ENCODE data around the gene CDC26.
"Not testable (repeated sequence)": the region's sequence is repeated elsewhere in the genome, so short reads cannot be mapped to it uniquely, and the experiment has no call there.

CDC26 gene

DNA sequence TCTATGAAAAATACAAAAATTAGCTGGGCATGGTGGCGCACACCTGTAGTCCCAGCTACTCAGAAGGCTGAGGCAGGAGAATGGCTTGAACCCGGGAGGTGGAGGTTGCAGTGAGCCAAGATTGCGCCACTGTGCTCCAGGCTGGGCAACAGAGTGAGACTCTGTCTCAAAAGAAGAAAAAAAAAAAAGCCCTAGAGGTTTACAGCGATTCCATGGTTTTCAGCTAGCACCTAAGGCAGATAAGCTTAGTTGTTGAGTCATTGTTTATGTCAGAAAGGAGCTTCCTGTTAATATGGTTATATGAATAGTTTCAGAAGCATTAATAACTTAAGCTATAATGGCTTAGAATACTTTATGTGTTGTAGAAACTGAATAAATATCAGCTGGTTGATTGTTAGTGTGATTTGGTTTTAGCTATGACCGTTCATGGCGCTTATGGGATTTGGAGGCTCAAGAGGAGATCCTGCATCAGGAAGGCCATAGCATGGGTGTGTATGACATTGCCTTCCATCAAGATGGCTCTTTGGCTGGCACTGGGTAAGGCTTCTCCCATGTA lies 14.8 kb upstream of the CDC26 start:
- DNase-seq = no peak

DNA sequence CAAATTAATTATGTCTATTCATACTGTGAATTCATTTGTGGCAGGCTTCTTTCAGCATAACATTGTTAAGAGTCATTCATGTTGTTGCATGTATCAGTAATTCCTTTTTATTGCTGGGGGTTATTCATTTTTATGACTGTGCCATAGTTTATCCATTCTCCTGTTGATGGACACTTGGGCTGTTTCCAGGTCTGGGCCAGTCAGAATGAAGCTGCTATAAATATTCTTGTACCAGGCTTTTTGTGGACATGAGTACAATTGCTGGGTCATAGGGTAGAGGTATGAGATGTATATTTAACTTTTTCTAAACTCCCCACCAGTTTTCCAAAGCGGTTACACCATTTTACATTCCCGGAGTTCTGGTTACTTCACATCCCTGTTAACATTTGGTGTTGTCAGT lies 13.7 kb upstream of the CDC26 start:
- no peak for DNase-seq

DNA sequence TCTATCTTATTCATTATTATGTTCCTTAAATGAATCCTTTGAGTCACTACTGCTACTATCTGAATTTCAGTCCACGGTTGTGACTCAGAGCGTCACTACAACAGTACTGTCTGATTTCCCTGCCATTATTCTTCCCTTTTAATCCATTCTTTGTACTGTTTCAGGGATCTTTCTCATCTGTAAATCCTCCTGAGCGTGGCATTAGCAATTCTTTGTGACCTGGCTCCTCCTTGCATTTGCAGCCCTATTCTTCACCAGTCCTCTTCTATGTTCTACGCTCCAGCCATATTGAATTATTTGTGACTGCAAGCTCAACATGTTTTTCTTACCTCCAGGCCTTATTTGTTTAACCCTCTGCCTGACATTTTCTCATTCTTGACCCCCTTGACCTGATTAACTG lies 6.0 kb upstream of the CDC26 start:
- no peak for DNase-seq

DNA sequence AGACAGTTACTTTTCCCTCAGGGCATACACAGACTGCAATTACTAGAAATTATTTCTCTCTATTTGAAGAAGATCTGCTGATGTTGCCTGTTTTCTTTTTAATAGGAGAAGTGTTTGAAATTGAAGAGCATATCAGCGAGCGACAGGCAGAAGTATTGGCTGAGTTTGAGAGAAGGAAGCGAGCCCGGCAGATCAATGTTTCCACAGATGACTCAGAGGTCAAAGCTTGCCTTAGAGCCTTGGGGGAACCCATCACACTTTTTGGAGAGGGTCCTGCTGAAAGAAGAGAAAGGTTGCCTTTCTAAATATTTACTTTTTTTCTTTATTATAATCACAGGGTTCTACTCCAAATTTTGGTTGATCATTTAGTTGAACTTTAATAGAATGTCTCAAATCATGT lies 3.5 kb upstream of the CDC26 start:
- no peak for DNase-seq

DNA sequence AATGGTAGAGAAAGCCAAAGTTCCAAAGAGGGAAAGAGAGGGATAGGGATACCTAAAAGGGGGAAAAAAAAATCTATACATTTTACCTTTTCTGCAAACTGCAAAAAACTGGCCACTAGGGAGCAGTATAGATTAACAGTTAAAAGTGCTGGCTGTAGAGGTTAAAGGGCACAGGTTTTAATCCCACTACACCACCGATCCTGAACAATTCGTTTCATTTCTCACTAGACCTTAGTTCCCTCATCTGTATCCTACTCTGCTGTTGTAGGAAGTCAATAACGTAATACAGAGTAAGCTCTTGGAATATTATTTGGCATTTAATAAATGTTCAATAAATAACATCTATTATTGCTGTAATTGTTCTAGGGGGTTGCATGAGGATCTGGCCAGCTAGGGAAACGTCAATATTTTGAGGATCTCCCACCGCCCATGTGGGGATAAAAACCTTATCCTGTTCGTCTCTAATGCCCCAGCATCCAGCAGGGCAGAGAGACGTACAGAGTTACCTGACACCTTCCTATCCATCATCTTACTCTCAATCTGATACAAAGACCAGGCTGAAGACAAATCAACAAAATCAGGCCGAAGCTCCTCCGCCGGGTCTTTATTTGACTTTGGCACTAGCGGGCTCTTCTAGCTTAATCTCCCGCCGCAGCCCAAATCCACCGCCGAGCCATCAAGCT lies 757 bp downstream of the CDC26 start:
- peak; percentile 5 for DNase-seq

DNA sequence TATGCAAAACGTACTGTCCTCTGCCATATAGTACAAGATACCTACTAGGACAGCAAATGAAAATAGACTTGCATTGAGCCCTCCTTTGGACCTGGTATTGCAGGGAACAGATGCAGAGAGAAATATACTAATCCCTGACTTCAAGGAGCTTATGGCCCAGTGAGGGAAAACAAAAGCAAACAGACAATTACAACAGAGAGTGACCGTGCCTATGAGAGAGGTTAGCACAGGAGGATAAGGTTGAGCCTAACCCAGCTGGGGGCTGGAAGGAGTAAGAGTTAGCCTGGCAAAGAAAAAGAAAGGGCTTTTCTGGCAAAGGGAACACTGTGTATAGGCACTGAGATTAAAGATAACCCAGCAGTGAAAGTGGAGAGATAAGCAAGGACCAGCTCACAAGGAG lies 5.5 kb downstream of the CDC26 start:
- no peak for DNase-seq

DNA sequence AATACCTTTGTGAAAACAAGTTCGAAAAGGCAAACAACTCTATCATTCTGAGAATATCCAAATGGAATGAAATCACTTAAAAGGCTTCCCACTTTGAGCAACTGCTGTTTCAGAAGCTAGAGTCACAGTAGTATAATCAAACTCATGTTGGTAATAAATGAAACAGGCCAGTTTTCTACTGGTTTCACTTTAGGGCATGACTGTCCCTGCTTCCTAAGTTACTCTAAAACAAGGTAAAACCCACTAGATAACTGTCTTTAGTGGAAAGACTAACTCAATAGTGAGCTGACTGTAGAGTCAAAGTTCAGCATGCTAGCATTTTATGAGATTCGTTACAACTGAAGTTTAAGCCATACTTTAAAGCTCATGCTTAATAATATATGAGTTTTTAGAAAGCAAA lies 6.0 kb downstream of the CDC26 start:
- DNase-seq = no peak

DNA sequence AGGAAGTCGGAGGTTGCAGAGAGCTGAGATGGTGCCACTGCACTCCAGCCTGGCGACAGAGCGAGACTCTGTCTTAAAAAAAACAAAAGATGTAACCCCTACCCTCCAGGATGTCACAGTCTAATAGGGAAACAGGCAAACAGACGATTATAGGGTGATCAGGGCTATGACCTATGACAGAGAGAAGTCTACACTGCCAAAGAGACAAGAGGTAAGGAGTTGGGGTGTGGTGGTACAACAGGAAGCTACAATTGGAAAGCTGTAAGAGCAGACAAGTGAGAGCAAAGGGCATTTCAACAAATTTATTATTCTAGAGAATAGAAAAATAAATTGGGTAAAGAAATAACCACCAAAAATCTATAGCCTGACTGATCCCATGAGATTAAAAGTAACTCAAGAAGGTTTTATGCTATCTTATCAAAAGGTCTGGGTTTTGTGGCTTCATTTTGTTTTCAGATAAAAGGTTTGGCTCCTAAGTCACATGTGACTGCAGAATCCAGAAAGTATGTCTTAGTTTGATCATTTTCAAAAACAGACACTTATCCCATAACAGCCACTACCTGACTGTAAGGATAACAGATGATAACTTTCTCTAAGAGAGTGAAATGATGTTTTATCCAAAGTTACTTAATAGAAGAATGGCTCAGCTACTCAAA lies 7.3 kb downstream of the CDC26 start:
- DNase-seq = no peak

DNA sequence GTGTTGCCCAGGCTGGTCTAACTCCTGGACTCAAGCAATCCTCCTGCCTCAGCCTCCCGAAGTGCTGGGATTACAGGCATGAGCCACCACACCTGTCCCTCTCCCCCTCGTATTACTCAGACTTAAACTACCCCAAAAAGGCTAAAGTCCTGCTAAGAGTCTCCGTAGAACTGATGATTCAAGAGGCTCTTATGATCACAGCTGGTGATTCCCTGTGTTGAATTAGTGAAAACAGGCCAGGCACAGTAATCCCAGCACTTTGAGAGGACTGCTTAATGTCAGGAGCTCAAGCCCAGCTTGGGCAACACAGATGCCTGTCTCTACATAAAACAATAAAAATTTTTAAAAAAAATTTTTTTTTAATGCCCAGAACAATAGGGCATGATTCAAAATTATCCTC lies 9.2 kb downstream of the CDC26 start:
- DNase-seq = no peak

DNA sequence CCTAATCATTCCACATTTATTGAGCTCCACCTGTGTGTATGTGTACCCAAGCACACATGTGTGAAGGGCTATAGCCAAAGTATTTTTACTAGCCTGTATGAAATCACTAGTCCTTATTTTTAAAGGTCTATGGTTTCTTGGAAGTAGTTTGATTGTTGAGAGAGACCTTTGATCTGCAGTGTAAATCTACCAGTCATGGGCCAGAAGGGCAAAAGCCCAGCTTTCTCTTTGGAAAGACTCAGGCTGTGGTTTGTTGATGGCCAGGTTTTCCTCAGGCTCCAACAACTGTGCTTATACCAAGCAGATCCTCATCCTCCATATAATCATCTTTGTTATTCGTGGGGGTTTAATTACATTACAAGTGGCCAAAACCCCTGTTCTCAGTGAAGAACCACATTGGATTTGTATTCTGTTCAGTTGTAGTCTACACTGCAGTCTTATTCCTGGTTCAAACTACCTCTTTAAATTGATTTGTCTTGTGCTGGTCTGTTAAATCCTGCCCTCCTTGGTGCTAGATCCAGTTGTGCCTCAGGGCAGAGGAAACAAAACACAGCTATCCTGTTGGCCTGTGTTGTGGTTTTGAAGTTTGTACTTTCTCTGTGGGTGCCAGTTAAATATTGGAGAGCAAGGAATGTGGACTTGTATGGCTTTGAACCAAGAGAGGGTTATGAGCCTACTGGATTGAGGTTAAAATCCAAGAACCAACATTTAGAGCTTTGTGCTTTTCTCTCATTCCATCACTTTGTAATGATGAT lies 13.3 kb downstream of the CDC26 start:
- DNase-seq = no peak

DNA sequence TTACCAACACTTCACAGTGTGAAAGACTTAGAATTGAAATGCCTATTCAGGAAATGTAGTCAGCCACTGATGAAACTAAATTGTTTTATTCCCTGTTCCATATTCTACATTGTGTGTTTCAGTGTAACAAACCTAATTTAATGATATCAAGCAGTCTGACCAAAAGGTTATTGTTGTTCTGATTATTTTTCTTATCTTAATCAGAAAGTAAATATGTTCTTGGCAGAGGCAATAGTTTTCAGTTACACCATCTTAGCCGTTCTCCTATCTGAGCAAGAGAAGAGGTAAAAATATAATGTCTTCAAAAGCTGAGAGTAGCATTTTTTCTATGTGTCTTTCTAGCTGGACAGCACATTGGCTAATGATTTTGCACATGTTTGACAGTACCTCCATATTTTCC lies 17.1 kb downstream of the CDC26 start:
- DNase-seq = no peak

DNA sequence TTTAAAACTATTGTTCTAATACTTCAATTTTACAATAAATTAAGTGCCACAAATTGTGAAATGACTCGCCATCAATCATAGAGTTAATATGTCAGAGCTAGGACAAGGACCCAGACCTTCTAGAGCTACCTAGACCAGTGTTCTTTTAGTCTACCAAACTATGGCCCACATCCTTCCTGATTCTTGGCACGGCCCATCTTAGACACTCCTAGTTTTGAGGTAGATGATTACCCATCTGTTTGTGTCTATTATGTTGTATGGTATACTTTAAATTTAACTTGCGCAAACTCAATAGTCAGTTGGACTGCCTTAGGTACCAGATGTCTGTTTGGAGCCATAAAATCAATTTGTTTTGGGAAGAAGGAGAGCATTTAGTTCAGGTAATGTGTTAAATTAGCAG lies 17.5 kb downstream of the CDC26 start:
- DNase-seq = no peak

DNA sequence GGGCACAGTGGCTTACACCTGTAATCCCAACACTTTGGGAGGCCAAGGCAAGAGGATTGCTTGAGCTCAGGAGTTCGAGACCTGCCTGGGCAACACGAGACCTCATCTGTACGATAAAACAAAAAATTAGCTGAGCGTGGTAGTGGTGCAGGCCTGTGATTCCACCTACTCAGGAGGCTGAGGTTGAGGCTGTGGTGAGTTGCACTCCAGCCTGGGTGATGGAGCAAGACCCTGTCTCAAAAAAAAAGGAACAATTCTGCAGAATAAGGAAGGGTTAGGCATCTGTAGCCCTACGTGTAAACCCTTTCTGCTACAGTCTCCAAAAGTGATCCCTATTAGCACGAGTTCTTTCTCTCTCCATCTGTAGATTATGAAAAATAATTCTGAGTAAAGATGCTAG lies 19.9 kb downstream of the CDC26 start:
- DNase-seq = no peak

DNA sequence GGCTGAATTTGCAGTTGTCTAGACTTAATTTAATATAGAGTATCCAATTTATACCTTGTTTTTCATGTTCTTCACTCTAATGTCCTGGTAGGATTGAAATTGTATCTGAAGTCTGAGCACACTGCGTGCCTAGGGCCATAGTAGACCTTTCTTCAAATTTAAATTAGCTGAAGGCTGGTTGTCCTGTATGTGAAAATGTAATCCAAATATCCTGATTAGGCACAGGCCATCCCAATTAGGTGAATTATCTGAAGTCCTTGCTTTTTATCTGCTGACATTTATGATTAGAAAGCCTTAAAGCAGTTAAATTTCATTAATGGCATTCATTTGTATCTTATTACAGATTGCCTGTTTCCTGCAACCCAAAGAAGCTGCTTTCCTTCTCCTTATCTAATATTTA lies 20.4 kb downstream of the CDC26 start:
- no peak for DNase-seq

DNA sequence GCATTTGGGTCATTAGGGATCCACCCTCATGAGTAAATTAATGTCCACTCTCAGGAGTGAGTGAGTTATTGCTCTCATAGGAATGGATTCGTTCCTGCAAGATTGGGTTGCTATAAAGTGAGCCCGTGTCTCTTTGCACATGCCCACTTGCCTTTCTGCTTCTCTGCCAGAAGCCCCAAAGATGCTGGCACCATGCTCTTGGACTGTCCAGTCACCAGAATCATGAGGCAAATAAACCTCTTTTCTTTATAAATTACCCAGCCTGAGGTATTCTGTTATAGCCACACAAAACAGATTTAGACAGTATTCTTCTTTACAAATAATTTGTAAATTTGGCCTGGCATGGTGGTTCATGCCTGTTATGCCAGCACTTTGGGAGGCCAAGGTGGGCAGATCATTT lies 24.6 kb downstream of the CDC26 start:
- no peak for DNase-seq

DNA sequence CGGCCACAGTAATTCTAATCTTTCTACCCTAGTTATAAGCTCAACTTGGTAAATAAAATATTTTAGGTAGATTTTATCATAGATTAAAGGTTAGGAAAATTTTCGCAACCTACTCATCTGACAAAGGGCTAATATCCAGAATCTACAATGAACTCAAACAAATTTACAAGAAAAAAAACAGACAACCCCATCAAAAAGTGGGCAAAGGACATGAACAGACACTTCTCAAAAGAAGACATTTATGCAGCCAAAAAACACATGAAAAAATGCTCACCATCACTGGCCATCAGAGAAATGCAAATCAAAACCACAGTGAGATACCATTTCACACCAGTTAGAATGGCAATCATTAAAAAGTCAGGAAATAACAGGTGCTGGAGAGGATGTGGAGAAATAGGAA lies 25.7 kb downstream of the CDC26 start:
- DNase-seq = not testable (repeated sequence)

DNA sequence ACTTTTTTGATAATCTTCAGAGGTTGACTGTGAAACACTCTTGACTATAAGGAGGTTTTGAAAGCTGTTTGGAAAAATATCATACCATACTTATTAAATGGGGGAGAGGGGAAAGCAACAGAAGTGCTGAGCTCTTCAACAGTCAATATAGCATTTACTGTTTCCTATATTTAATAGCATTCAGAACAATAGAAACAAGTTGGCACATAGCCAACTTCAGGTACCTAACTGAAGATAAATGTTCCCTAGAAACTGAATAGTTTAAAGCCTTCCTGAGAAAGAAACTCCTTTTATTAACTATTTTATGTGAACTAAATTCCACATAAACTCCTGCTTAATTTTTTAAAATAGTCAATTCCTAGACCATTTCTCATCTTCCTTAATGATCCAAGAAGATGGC lies 27.7 kb downstream of the CDC26 start:
- DNase-seq = no peak

DNA sequence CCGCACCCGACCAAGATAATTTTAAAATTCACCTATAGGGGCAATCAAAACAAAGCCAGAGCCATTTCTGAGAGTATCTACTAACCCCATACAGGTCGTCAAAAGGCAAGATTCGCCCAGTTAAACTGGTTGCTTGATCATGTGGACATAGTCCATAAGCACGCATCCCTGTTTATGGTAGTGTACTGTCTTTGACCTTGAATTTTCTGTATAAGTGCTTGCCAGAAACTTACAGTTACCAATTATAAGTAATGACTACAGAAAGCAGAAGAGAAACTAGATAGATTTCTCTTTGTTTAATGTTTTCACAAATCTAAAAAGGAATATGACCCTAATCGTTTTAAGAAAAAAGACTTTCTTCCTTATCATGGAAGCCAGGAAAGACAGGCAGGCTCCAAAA lies 28.4 kb downstream of the CDC26 start:
- no peak for DNase-seq

DNA sequence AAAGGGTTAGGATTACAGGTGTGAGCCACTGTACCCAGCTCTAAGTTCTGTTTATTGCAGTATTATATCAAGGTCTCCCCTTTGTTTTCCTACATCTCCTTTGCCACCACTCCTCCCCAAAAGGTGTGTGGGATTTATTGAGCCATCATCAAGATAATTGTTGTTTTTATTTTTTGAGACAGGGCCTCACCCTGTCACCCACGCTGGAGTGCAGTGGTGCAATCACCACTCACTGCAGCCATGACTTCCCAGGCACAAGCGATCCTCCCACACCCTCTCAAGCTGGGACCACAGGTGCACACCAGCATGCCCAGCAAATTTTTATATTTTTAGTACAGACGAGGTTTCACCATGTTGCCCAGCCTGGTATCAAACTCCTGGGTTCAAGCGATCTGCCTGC lies 29.5 kb downstream of the CDC26 start:
- DNase-seq = no peak

DNA sequence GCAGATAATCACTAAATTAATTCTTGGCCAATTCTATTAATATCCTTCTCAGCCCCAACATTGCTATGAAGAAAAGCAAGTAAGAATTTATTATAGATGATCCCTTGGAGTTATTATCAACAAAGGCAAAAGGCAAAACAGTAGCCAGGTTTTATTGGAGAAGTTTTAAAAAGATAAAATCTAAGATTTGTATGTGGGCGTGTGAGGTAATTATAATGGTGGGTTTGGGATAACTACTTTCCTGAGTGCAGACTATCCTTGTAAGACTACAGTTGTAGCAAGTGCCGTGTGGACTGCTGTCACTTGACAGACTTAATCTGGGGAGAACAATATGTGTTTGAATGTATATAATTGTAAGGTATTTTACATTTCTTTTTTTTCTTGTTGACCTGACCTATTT lies 30.8 kb downstream of the CDC26 start:
- DNase-seq = no peak

DNA sequence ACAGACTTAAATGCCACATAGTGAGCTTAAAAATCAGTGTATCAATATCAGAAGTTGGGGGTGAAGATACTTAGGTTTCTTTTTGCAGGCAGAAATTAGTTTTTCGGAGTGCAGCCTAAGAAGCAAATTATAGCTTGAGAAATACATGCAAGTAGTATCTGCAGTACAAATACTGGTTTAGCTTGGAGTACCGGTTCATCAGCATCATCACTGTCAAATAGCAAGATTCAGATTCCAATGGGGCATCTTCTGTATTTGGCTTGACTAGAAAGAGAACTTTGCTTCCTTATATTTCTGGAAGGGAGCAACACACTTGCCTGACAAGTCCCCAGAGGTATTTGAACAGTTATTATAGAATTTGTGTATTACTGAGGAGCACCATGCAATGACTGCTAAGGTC lies 34.2 kb downstream of the CDC26 start:
- no peak for DNase-seq

DNA sequence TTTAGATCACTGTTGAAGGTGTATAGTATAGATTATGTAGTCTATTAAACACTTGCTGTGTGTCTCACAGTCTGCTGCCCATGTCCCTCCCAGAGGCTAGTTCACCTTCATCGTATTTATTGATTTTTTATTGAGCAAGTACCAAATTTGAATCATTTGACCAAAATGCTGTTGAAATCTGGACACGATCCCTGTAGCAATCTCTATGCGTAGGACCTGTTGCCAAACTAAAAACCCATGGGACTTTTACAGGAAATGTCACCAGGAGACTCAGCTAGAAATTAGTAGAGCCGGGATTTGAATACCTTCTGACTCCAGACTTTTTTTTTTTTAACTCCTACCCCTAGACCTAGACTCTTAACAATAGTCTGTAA lies 36.5 kb downstream of the CDC26 start:
- DNase-seq = no peak

DNA sequence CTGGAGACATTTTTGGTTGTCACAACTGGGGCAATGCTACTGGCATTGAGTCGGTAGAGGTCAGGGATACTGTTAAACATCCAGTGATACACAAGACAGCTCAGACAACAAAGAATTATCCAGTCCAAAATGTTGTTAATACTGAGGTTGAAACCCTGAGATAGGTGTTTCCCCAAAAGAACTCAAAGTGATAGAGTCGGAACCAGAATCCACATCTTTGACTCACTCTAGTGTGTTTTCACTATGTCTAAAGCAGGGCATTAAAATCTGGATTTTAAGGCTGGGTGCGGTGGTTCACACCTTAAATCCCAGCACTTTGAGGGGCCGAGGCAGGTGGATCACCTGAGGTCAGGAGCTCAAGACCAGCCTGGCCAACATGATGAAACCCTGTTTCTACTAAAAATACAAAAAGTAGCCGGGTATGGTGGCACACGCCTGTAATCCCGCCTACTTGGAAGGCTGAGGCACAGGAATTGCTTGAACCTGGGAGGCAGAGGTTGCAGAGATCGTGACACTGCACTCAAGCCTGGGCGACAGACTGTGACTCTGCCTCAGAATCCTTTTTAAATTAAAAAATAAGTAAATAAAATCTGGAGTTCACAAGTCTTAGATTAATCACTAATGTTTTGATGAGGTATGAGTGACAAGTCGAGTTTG lies 37.0 kb downstream of the CDC26 start:
- DNase-seq = no peak

DNA sequence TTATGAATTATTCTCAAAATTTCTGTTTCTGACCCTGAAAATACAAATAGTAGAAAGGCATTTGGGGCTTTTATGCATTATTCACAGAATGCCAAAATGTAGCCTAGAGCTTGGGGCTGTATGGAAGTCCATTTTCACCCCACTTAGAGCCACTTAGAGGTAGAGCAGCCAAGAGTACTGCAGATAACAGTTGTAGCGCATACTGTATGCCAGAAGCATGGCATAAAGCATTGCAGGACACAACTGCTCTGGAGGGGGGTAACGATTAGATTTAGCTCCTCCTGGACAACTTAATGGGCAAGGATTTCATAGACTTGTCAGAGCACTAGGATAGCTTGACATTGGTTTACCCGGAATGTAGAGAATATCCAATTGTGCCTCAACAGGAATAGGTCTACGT lies 38.3 kb downstream of the CDC26 start:
- DNase-seq = no peak
